ENCODE measurements around the gene TNS3.
A peak's percentile ranks its signal among the peaks of the same experiment; 100 is the strongest.

GRCh38 chr7:47526466-47526865 is 55.4 kb downstream of the TNS3 start:
- TF ChIP-seq POLR2A (IDR thresholded peaks at IDR 0.05), result no peak
- TF ChIP-seq POLR2AphosphoS5 (IDR thresholded peaks at IDR 0.05), result peak in 1 of 3 donors; percentile 4

Data from spleen (tissue), 3 donors.